NK-92 (cell line): Measurements from ENCODE around the gene EID3.

Experiments used
- DNase-seq: peaks from one replicate; lab custom pipeline; 2025; ENCODE audit not compliant: unreplicated experiment; lab: John Stamatoyannopoulos, UW

EID3 gene

DNA sequence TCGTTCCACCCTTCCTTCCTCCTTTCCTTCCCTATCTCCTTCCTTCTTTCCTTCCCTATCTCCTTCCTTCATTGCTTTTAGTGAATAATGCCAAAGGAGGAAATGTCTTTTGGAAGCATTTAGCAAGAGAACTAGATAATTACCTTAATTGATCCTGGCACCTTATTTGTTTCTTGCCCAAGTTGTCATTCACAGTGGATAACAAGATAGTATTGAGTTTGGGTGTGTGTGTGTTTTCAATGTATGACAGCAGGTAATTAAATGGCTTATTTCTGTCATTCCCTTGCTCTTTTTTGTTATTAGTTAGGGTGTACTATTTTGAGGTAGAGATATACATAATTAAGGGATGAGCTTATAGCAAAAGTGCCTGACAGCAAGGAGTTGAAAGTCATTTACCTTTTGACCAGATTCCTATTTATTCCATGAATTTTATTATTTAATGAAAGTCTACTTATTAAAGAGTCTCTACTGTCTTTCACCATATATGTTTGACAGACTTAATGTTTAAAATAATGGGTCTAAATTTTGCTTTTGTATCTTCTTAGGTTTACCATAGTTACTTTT, 30.2 kb downstream of the EID3 start:
- no peak for DNase-seq

DNA sequence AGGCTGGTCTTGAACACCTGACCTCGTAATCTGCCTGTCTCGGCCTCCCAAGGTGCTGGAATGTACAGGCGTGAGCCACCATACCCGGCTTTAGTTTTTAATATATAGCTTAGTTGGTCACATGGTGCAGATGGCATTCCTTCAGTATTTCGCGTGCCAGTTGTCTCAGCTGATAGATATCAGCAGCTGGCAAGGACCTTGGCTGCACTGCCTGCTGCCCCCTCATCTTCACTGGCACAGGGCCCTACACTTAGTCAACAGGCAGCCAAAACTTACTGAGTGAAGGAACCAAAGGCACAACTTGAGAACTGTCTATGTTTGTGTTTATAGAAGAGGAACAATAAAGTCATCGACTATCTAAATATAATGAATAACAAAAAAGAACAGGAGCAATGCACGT, 31.0 kb downstream of the EID3 start:
- DNase-seq = no peak

DNA sequence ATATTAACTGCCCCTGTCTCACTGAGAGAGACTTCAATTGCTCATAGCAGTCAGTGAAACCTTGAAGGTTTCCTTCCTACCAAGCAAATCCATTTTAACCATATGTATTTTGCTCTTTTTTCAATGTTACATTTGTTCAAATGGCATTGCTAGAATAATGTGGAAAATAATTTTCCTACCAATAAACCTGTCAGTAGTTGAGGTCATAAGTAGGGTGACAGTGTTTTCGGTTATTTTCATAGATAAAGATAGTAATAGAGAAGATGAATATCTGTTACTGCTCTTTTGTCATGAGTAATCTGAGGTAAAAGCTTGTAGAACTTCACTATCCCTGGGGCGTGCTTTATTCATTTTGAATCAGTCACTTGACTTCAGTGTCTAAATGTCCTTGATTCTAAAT, 32.6 kb downstream of the EID3 start:
- DNase-seq = no peak

DNA sequence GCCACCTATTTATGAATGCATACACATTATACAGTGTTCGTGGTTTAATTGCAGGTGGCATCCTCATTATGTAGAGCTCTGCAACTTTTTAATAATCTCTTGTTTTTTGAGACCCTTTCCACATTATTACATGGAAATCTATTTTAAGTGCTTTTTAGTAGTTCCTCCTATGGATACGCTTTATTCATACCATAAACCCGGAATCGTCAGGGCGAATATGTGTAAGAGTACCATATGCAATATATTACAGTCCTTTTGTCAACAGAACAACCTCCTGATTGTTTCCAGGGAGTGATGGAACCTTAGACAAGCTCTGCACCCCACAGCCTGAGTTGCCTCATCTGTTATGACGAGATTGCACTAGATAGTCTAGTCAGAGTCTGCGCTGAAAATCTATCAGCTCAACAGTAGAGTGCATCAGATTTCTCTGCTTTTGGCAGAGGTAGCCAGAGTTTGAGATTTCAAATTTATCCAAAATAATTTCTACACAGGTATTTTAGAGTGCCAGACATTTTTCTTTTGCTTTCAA, 33.6 kb downstream of the EID3 start:
- no peak for DNase-seq

DNA sequence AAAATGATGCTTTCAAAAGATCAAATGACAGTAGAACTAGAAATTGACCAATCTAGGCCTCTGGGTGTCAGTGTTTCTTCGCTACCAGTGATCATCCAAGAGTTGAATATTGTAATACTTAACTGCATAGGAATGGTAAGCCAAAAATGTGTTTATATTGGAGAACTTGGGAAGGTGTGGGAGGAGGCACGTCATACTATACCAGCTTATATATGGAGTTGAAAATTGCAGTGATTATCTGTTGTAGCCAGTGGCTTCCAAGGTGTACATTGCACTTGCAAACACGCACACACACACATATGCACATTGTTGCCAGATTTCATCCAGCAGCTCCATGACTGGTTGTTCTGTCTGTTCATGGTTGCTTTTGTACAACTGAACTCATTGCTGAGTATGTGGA, 36.1 kb downstream of the EID3 start:
- DNase-seq = no peak

DNA sequence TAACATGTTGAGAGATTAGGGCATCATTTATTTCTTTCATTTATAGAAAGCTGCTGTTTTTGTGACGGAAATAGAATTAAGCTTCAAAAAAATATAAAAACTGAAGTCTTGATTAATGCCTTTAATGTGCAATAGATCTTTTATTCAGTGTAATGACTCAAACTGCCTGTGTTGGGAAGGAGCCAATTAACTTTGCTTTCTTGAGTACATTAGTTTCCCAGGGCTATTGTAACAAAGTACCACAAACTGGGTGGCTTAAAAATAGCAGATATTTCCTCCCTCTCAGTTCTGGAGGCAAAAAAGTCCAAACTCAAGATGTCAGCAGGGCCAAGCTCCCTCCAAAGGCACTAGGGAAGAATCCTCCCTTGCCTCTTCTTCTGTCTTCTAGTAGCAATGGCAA, 36.6 kb downstream of the EID3 start:
- no peak for DNase-seq

DNA sequence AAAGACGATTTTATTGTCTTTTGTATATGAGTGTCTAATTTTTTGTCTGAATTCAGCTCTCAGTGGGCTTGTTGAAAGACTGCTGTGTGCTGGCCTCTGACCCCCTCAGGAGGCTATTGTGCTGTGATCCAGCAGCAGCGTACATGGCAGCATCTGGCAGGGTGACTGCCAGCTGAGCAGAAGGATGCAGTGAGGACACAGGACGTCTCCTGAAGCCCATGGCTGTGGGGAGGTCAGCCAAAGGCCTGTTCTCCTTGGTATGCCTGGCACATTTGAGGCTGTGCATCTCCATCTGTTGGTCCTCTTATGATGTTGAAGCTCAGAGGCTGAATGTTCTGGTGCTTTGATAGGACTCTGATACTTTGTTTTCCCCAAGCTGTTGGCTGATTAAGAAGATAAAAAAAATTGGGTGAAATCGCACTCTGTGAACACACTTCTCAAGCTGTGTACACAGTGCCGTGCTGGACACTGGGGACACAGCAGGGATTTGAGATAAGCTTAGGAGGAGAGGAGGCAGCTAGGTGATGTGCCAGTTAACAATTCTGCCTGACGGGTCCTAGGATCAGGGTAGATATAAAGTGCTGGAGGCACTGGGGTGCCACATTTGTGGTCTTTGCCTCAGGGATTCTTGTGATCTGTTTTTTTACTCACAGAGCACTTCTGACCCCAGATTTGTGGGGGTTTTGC, 37.5 kb downstream of the EID3 start:
- DNase-seq = no peak

DNA sequence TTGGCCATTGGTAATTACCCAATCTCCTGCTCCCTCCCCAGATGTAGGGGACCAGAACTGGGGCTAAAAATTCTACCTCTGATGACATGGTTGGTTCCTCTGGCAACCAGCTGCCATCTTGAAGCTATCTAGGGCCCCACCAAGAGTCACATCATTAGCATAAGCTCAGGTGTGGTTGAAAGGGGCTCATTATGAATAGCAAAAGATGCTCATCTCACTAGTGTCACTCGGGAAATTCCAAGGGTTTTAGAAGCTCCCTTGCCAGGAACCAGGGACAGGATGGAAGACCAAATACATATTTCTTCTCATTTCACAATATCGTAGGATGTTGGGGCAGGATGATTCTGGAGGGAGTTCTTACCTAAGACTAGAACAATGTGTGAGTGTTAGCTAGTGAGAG, 38.6 kb downstream of the EID3 start:
- DNase-seq = no peak

DNA sequence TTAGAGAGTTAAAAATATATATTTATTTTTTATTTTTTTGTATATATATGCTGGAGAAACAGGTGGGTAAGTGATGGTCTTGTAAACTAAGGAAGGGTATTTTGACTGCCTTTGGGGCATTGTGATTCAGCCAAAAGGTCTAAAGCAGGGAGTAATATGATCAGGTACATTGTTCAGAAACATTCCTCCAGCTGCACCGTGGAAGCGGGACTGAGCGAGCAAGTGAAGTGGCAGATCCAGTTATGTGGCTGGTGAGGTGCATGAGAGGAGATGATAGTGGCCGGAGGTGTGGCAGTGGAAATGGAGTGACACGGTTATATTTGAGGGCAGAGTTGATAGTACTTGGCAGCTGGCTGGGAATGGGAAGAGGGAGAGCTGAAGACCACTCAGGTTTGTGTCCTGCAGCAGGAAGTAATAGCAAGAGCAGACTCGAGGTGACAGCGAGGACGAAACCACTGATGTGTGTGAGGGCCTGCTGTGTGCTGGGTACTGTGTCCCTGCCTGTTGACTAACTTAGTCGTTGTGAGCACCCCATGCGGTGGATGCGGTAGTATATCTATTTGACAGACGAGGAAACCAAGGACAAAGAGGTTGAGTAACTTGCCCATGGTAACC, 39.2 kb downstream of the EID3 start:
- DNase-seq = no peak

DNA sequence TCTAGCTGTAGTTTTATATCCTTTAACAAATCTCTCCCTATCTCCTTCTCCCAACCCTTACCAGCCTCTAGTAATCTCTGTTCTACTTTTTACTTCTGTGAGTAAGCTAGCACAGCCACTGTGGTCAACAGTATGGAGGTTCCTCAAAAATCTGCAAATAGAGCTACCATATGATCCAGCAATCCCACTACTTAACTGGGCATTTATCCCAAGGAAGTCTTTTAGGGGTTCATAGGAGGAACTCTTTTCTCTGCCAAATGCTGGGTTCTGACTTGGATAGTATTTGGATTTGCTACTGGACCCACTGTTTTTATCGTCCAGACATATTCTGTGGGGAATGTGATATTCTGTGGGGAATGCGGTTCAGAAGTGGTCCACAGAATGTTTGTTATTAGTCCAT, 41.1 kb downstream of the EID3 start:
- no peak for DNase-seq

DNA sequence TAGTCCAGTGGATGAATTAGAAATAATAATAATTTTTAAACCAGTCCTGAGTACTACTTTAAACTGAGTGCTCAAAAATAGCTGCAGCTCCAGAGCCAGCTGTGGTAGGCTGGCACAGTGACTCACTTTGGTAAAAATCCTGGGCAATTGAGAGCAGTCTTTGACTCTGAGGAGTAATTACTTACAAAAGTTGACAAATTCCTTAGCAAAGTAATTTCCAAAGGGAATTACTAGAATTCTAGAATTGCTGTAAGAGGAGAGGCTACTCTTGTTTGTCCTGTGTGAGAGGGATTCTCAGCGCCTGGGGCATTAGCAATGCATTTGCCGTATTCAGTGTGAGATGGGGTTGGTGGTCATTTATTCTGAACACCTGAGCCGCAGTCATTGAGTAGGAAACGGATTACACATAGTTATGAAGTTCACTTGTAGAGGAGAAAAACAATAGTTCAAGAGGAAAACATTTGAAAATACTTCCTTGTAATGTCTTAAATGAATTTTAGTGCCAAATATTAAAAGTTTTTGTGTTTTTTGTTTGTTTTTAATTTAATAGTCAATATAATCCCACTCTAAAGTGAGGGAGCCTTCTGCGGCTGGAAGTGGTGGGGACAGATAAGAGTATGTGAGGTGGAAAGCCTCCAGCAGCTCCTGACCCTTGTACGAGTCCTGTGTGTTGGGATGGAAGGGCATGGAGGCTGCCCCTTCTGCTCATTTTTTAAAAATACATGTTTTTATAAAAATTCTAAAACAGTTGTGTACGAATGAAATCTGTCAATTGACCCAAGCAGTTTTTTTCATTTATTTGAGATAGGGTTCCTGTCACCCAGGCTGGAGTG, 41.9 kb downstream of the EID3 start:
- no peak for DNase-seq

DNA sequence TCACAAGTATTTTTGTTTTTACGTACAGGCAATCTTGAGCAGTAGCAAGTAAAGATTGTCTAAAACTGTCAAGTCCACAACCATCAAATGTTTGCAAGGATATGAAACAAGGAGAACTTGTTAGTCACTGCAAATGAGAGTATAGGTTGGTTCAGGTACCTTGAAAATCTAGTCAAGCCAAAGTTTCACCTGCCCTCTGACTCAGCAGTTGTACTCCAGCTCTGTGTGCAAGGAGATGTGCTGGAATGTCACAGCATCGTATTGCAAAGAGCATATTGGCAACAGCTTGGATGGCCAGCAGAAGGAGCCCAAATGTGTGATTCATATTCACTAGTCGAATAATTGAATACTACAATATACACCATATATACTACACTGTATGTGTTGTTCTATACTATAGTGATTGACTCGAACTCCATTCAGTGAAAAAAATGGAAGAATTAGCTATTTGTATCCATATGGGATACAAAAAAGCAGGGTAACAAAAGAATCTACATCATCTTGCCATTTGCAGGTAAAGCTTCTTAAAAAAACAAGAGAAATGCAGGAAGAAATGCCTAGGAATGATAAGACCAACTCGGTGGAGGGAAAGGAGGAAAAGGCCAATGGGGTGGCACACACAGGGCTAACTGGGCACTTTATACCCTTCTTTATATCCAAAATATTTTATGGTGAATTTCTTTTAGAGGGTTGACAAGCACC, 44.0 kb downstream of the EID3 start:
- DNase-seq = no peak

DNA sequence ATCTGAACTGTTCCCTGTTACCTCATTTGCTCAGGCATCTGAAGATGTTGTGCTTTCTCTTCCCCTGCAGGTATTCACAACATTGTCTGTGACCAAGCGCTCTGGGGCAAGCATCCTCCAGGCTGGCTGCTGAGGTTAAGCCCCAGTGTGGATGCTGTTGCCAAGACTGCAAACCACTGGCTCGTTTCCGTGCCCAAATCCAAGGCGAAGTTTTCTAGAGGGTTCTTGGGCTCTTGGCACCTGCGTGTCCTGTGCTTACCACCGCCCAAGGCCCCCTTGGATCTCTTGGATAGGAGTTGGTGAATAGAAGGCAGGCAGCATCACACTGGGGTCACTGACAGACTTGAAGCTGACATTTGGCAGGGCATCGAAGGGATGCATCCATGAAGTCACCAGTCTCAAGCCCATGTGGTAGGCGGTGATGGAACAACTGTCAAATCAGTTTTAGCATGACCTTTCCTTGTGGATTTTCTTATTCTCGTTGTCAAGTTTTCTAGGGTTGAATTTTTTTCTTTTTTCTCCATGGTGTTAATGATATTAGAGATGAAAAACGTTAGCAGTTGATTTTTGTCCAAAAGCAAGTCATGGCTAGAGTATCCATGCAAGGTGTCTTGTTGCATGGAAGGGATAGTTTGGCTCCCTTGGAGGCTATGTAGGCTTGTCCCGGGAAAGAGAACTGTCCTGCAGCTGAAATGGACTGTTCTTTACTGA, 44.9 kb downstream of the EID3 start:
- DNase-seq = no peak

DNA sequence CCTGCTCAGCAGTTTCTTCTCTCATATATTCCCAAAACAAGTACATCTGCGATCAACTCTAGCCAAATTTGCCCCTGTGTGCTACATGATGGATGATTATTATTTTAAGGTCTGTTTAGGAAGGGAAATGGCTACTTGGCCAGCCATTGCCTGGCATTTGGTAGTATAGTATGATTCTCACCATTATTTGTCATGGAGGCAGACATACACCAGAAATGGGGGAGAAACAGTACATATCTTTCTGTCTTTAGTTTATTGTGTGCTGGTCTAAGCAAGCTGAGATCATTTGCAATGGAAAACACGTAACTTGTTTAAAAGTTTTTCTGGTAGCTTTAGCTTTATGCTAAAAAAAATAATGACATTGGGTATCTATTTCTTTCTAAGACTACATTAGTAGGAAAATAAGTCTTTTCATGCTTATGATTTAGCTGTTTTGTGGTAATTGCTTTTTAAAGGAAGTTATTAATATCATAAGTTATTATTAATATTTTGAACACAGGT, 45.5 kb downstream of the EID3 start:
- DNase-seq = no peak

DNA sequence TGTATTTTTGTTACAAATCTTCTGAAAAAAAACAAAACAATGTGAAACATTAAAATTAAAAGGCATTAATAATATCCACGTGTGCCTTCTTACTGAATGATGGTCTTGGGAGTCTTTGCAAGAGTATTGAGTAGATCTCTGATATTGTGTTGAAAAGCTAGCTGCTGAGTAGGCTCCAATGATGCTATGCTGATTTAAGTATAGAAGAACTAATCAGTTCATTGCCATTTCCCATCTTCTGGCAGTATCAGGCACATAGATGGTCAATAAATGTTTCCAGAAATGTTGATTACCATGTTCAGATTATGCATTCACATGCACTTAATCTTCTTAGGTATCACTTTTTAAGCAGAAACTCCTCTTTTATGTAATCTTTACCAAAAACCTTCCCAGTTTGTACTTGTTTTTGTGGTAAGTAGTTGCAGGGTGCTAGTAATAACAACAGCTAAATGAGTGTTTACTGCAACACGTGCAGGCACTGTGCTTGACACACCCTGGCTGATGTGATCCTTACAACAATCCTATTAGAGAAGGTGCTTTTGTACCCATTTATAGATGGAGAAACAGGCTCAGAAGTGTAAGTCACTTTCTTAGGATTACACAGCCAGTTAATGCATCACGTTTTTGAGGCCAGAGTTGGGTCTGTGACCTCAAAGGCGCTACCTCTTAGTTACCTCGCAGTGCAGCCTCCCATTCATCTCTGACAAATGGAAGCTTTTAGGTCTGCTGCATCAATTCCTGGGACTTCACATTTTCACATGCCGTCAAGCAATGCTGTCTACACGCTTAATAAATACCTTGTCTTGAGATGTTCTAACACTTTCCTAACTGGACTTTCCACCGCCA, 46.9 kb downstream of the EID3 start:
- no peak for DNase-seq

DNA sequence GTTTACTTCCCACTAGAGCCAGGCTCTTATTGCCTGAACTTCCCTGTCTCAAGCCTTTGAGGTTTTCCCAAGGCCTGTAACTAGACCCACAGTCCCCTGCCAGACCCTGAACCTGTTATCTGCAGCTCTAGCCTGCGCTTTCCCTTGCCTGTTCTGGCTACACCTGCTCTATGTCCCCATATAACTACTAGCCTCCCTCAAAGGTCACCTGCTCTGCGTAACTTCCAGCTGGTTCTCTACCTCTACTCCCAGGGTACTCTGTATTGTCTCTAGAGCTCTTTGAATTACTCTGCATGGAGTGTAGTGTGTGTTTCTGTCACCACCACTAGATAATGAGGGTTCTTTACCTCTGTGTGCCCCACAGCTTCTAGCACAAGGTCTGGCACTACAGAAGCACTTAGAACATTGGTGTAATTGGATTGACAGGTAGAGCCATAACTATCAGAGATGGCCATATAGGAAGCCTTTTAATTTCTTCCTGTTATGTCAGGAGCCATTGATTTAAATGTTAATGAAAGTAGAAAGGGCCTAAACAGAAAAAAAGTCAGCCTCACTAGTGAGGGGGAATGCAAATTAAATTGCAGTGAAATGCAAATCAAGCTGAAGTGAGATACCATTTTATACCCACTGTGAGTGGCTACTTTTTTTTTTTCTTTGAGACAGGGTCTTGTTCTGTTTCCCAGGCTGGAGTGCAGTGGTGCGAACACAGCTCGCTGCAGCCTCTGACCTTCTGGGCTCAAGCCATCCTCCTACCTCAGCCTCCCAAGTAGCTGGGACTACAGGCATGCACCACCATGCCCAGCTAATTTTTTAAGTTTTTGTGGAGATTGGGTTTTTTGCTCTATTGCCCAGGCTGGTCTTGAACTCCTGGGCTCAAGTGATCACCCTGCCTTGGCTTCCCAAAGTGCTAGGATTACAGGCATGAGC, 47.8 kb downstream of the EID3 start:
- no peak for DNase-seq

DNA sequence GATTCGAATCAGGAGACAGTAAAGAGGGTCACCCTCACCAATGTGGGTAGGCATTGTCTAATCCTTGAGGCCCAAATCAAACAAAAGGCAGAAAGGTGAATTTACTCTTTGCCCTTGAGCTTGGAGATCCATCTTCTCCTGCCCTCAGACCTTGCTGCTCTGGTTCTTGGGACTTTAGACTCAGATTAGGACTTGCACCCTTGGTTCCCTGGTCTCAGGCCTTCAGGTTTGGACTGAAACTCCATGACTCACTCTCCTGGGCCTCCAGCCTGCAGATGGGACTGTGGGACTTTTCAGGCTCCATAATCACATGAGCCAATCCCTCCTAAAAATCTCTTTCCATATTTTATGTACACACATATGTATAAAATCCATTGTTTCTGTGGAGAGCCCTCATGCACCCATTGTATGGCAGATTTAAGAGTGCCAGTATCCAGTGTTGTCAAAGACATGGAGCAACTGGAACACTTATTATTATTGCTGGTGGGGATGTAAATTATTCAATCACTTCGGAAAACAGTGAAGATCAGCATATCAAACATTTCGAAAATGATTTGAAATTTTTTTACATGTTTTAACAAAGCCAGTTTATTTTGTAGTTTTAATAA, 48.7 kb downstream of the EID3 start:
- DNase-seq = no peak
